GM21367 (cell line): ENCODE data around the gene RNF103.

ENCODE experiments used
- ATAC-seq: cut with Tn5 transposase; IDR thresholded peaks from one replicate; pipeline ENCODE4 v1.9.1; 2021; ENCODE audit not compliant: unreplicated experiment

Gene RNF103

GRCh38 chr2:86577817-86578456 lies 45.7 kb downstream of the RNF103 start:
- ATAC-seq = no peak

DNA sequence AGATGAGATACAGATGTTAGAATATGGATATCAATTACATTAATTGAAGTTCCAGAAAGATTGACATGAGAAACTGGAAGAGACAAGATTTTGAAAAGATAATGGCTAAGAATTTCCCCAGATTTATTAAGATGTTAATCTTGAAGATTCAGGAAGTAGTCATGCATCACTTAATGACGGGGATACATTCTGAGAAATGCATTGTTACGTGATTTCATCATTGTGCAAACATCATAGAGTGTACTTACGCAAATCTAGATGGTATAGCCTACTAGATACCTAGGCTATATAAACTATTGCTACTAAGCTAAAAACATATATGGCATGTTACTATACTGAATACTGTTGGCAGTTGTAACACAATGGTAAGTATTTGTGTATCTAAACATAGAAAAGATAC lies 53.6 kb downstream of the RNF103 start:
- no peak for ATAC-seq

- ATAC-seq = no peak
These were observed 56.9 kb downstream of the RNF103 start for GRCh38 chr2:86566821-86567190.

- ATAC-seq = no peak
These were observed 57.4 kb downstream of the RNF103 start for GRCh38 chr2:86566158-86566820.

DNA sequence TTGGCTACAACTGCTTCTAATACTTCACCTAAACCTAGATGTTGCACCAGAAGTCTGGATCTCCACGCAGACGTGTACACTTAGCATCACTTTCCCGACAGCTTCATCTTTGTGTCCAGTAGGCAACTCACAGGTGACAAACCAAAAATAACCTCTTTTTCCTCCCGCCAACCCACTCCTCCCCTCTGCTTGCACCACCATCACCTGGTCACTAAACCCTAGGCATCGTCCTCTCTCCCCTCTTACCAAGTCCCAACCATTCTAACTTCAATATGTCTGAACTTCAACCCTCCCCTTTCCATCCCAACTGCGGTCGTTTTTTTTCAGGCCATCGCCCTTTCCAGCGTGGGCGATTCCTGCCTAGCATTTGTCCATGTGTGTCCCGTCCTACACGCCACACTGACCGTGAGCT lies 60.0 kb downstream of the RNF103 start:
- ATAC-seq = no peak

DNA sequence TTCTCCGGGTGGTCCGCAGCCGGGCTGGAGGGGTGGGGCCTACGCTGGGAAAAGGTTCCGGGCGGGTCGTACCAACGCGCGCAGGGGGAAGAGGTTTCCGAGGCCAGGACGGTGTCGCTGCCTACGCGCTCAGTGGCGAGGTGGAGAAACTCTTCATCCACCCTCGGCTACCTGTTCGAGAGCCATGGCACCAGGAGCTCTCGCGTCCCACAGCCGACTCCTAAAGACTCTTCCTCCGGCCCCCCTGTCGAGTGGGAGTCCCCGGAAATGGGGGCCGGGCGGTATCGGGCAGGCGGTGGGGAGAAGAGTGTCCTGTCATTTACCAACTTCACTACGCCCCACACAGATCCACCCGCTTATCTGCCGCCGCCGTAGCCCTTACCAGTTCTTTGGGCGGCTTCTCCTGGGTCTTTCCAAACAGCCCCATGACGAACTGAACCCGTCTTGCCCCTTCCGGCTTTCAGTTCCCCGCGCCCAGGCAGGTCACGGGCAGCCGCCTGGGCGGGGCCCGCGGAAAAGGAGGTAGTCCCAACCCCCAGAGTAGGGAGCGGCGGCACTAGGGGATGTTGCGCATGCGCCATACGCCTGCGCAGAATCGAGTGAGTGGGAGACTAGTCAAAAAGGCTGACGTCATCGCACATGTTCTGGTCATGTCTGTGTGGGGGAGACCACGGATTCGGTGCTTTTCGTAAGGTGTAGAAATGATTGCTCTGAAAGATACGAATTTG lies 60.6 kb downstream of the RNF103 start, which contains the start of gene CHMP3:
CHMP3 (minus strand) TSS at position 522 of the 728 bp plus-strand sequence; CDS start at position 427, 95 bp downstream.
- peak; percentile 78 for ATAC-seq

GRCh38 chr2:86562485-86562921 lies 61.2 kb downstream of the RNF103 start:
- ATAC-seq = peak; percentile 5

- ATAC-seq = no peak
These were observed 65.8 kb downstream of the RNF103 start for GRCh38 chr2:86557836-86558235.

DNA sequence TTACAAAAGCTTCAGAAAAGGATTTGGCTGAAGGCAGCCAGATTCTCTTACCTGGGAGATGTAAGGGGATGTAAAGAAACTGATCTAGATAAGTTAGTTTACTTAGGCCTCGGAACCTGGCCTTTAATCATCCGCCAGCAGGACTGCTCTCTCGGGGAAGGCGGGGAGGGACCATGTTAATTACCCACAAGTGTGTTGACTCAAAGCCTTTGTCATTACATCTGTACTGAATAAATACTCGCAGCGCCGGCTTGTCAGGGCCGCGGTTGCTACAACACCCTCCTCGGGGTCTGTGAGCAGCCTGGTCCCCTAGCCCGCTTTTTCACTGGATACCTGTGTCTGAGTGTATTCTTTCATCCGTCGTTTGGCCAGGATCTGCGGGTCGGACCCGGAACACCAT lies 67.2 kb downstream of the RNF103 start:
- no peak for ATAC-seq
